WTC11 (cell line): ENCODE measurements around the gene TRIOBP. TPM values are rescaled to one million over a fixed set of nuclear protein-coding genes. Genes with fewer than 3 reads are reported as not detected.

Experiments used
- ATAC-seq: fragments of 200-7000 bp; cut with Tn5 transposase; 2 replicates; pipeline ENCODE4 v1.10.0; 2021; ENCODE audit warnings: mild to moderate bottlenecking, moderate library complexity
- CTCF ChIA-PET: fragments of 300-600 bp; sonication (Branson Sonifier 250); formaldehyde crosslinking; loops from one replicate; lab custom pipeline; 2021; ENCODE audit warnings: antibody characterized with exemption; lab: Charles Lee
- POLR2A ChIA-PET: fragments of 350-600 bp; sonication (Branson Sonifier 250); formaldehyde crosslinking; loops from one replicate; lab custom pipeline; 2021; ENCODE audit warnings: antibody characterized with exemption; lab: Charles Lee
- DNase-seq: peaks from one replicate; pipeline ENCODE4 v3.0.0; 2021; ENCODE audit warnings: low spot score
- H3K27ac Mint-ChIP-seq: 2 replicates; pipeline ENCODE4 v1.8.0; 2021; ENCODE audit warnings: mixed read lengths
- H3K27me3 Mint-ChIP-seq: 2 replicates; pipeline ENCODE4 v1.8.0; 2021; ENCODE audit warnings: low read depth, mild to moderate bottlenecking, moderate library complexity, mixed read lengths
- H3K36me3 Mint-ChIP-seq: 2 replicates; pipeline ENCODE4 v1.8.0; 2021; ENCODE audit warnings: mixed read lengths
- H3K4me1 Mint-ChIP-seq: 2 replicates; pipeline ENCODE4 v1.8.0; 2022; ENCODE audit warnings: mixed read lengths
- H3K4me3 Mint-ChIP-seq: 2 replicates; pipeline ENCODE4 v1.8.0; 2021; ENCODE audit warnings: mild to moderate bottlenecking, moderate library complexity, mixed read lengths
- H3K9me3 Mint-ChIP-seq: 2 replicates; pipeline ENCODE4 v1.8.0; 2021; ENCODE audit warnings: mixed read lengths
- ATF6 ChIP-seq: sonication (generic); formaldehyde crosslinking; IDR thresholded peaks from 2 replicates; pipeline ENCODE4 v1.8.1; 2023; ENCODE audit warnings: mild to moderate bottlenecking, missing genetic modification reagents
- CBFB ChIP-seq: sonication (generic); formaldehyde crosslinking; IDR thresholded peaks from 2 replicates; pipeline ENCODE4 v1.8.1; 2022; ENCODE audit warnings: mild to moderate bottlenecking, low read depth, missing genetic modification reagents
- CREB1 ChIP-seq: sonication (generic); formaldehyde crosslinking; IDR thresholded peaks from 2 replicates; pipeline ENCODE4 v1.8.0; 2023; ENCODE audit warnings: mild to moderate bottlenecking, missing genetic modification reagents
- E2F1 ChIP-seq: sonication (generic); formaldehyde crosslinking; IDR thresholded peaks from 2 replicates; pipeline ENCODE4 v1.8.0; 2022; ENCODE audit warnings: mild to moderate bottlenecking, missing genetic modification reagents
- ETV6 ChIP-seq: sonication (generic); formaldehyde crosslinking; IDR thresholded peaks from 2 replicates; pipeline ENCODE4 v1.8.1; 2022; ENCODE audit warnings: mild to moderate bottlenecking, missing genetic modification reagents
- FOXJ3 ChIP-seq: sonication (generic); formaldehyde crosslinking; IDR thresholded peaks from 2 replicates; pipeline ENCODE4 v1.9.0; 2021; ENCODE audit warnings: missing genetic modification reagents, mild to moderate bottlenecking, borderline replicate concordance
- FOXP4 ChIP-seq: sonication (generic); formaldehyde crosslinking; IDR thresholded peaks from 2 replicates; pipeline ENCODE4 v1.8.0; 2022; ENCODE audit warnings: mild to moderate bottlenecking, missing genetic modification reagents
- IRF1 ChIP-seq: sonication (generic); formaldehyde crosslinking; IDR thresholded peaks from 2 replicates; pipeline ENCODE4 v1.8.0; 2023; ENCODE audit warnings: missing genetic modification reagents
- MLX ChIP-seq: sonication (generic); formaldehyde crosslinking; IDR thresholded peaks from 2 replicates; pipeline ENCODE4 v1.8.1; 2023; ENCODE audit warnings: mild to moderate bottlenecking, missing genetic modification reagents, moderate library complexity
- NR1H2 ChIP-seq: sonication (generic); formaldehyde crosslinking; IDR thresholded peaks from 2 replicates; pipeline ENCODE4 v1.9.0; 2021; ENCODE audit warnings: mild to moderate bottlenecking, moderate library complexity, missing genetic modification reagents
- RELA ChIP-seq: sonication (generic); formaldehyde crosslinking; IDR thresholded peaks from 2 replicates; pipeline ENCODE4 v1.8.1; 2022; ENCODE audit warnings: missing genetic modification reagents, mild to moderate bottlenecking, borderline replicate concordance
- SOX15 ChIP-seq: fragments of 250-450 bp; sonication (Bioruptor Pico); IDR thresholded peaks from 2 replicates; pipeline ENCODE4 v1.9.0; 2021; ENCODE audit warnings: mild to moderate bottlenecking
- SP1 ChIP-seq: sonication (generic); formaldehyde crosslinking; conservative IDR thresholded peaks from 2 replicates; pipeline ENCODE4 v1.8.1; 2022; ENCODE audit warnings: missing genetic modification reagents
- STAT6 ChIP-seq: sonication (generic); formaldehyde crosslinking; conservative IDR thresholded peaks from 2 replicates; pipeline ENCODE4 v1.8.1; 2023; ENCODE audit warnings: mild to moderate bottlenecking, low read depth, missing genetic modification reagents, moderate library complexity
- TEAD1 ChIP-seq: sonication (generic); formaldehyde crosslinking; IDR thresholded peaks from 2 replicates; pipeline ENCODE4 v1.8.0; 2022; ENCODE audit warnings: mild to moderate bottlenecking, missing genetic modification reagents
- TEAD4 ChIP-seq: sonication (generic); formaldehyde crosslinking; IDR thresholded peaks from 2 replicates; pipeline ENCODE4 v1.8.0; 2022; ENCODE audit warnings: mild to moderate bottlenecking, missing genetic modification reagents
- TP53 ChIP-seq: sonication (generic); formaldehyde crosslinking; IDR thresholded peaks from 2 replicates; pipeline ENCODE4 v1.8.1; 2023; ENCODE audit warnings: mild to moderate bottlenecking, missing genetic modification reagents
- USF1 ChIP-seq: sonication (generic); formaldehyde crosslinking; IDR thresholded peaks from 2 replicates; pipeline ENCODE4 v1.8.0; 2022; ENCODE audit warnings: mild to moderate bottlenecking, missing genetic modification reagents
- USF2 ChIP-seq: sonication (generic); formaldehyde crosslinking; IDR thresholded peaks from 2 replicates; pipeline ENCODE4 v1.8.1; 2023; ENCODE audit warnings: mild to moderate bottlenecking, missing genetic modification reagents, moderate library complexity
- ZBTB21 ChIP-seq: sonication (generic); formaldehyde crosslinking; IDR thresholded peaks from 2 replicates; pipeline ENCODE4 v1.8.1; 2023; ENCODE audit warnings: mild to moderate bottlenecking, missing genetic modification reagents, borderline replicate concordance
- ZNF219 ChIP-seq: sonication (generic); formaldehyde crosslinking; IDR thresholded peaks from 2 replicates; pipeline ENCODE4 v1.8.0; 2023; ENCODE audit warnings: missing genetic modification reagents, mild to moderate bottlenecking, borderline replicate concordance
- ZNF317 ChIP-seq: sonication (generic); formaldehyde crosslinking; IDR thresholded peaks from 2 replicates; pipeline ENCODE4 v1.8.1; 2023; ENCODE audit warnings: low read depth, mild to moderate bottlenecking, moderate library complexity, missing genetic modification reagents, borderline replicate concordance
- ZNF512 ChIP-seq: sonication (generic); formaldehyde crosslinking; IDR thresholded peaks from 2 replicates; pipeline ENCODE4 v1.8.1; 2022; ENCODE audit warnings: missing genetic modification reagents, borderline replicate concordance
- ZNF671 ChIP-seq: fragments of 250-450 bp; sonication (Bioruptor Pico); IDR thresholded peaks from 2 replicates; pipeline ENCODE4 v1.8.0; 2021; ENCODE audit warnings: mild to moderate bottlenecking
- total RNA-seq: library from RNA; stranded (reverse); gene quantifications from 3 replicates; pipeline ENCODE4 v1.2.3, GENCODE V29; 2021

Gene TRIOBP
- total RNA-seq, 1 experiment from 2014 or later, result 54.0 TPM

- H3K9me3 Mint-ChIP-seq, result no peaks in the 10 kb centered on the region
- H3K36me3 Mint-ChIP-seq, result no peaks in the 10 kb centered on the region
- TF ChIP-seq MLX (CRISPR knock-in tag) (no peak), FOXJ3 (no peak), FOXP4 (CRISPR knock-in tag) (no peak), TEAD4 (CRISPR knock-in tag) (no peak), CBFB (CRISPR knock-in tag) (no peak), RELA (CRISPR knock-in tag) (no peak), TEAD1 (CRISPR knock-in tag) (no peak), E2F1 (CRISPR knock-in tag) (no peak), USF1 (peak; percentile 55; the same call in 1 of the 2 replicates), ZNF671 (CRISPR knock-in tag) (no peak), ZNF317 (CRISPR knock-in tag) (no peak), ZNF512 (CRISPR knock-in tag) (no peak), ATF6 (CRISPR knock-in tag) (no peak), SOX15 (CRISPR knock-in tag) (no peak), ETV6 (0 out of 2 replicates have a peak, but pooled peaks have one; percentile 18), ZBTB21 (CRISPR knock-in tag) (no peak), STAT6 (CRISPR knock-in tag) (no peak), TP53 (CRISPR knock-in tag) (no peak), ZNF219 (CRISPR knock-in tag) (no peak), CREB1 (CRISPR knock-in tag) (no peak), NR1H2 (CRISPR knock-in tag) (no peak), IRF1 (no peak), SP1 (CRISPR knock-in tag) (no peak), USF2 (CRISPR knock-in tag) (peak; percentile 70)
- peak overlapping the region; percentile 76 for H3K4me3 Mint-ChIP-seq
- peaks cover 86% of the 10 kb centered on the region for H3K27me3 Mint-ChIP-seq
- ChIA-PET POLR2A (no interaction called here), CTCF (interaction anchor here (1.1 to 2.7 kb wide), 5 partner anchors 9 to 144 kb away, joined by 4 to 10 read pairs (median 4); partner anchors contain the start of gene PDXP)
- no peak overlapping the region for H3K27ac Mint-ChIP-seq
- ATAC-seq (no peak), DNase-seq (no peak)
- peaks cover 30% of the 10 kb centered on the region for H3K4me1 Mint-ChIP-seq
Observed at GRCh38 chr22:37801946-37802309, 105.1 kb downstream of the TRIOBP start.
